Prostate gland (tissue), 2 donors: ENCODE results near the gene FBXO15. TPM values are rescaled to one million over a fixed set of nuclear protein-coding genes. Genes with fewer than 3 reads are reported as not detected.

Source experiments
- DNase-seq: peaks from one replicate; pipeline ENCODE4 v3.0.0-alpha.2; 2019; ENCODE audit warnings: low spot score
- H3K27ac ChIP-seq, 2 donors: fragments of 200-600 bp; sonication (generic); 2 replicates each; pipeline ENCODE4 v1.5.1; 2017 to 2019
- H3K27me3 ChIP-seq: fragments of 200-600 bp; sonication (generic); replicated peaks from 2 replicates; pipeline ENCODE4 v1.5.1; 2019; ENCODE audit not compliant: insufficient read depth
- H3K36me3 ChIP-seq, 2 donors: fragments of 200-600 bp; sonication (generic); 1 replicate in 1 of 2; 2 replicates in 1 of 2; pipeline versions ENCODE4 v1.5.1 to v1.8.1; 2017 to 2019
- H3K4me1 ChIP-seq: fragments of 200-600 bp; sonication (generic); replicated peaks from 2 replicates; pipeline ENCODE4 v1.5.1; 2019
- H3K4me3 ChIP-seq, 2 donors: fragments of 200-600 bp; sonication (generic); 2 replicates each; pipeline ENCODE4 v1.5.1; 2017 to 2019
- H3K9me3 ChIP-seq: fragments of 200-600 bp; sonication (generic); 2 replicates; pipeline ENCODE4 v1.5.1; 2017
- CTCF ChIP-seq, 4 experiments: fragments of 200-600 bp in 2 of 4; fragments of 450-650 bp in 2 of 4; sonication (generic) in 2 of 4; IDR thresholded peaks; 1 replicate in 3 of 4; 2 replicates in 1 of 4; pipeline ENCODE4 v1.5.1; 2016 to 2019; ENCODE audit warnings: antibody characterized with exemption in 4 of 4, mild to moderate bottlenecking in 2 of 4, moderate library complexity in 2 of 4
- POLR2A ChIP-seq: fragments of 450-650 bp; IDR thresholded peaks from one replicate; pipeline ENCODE4 v1.6.1; 2016; ENCODE audit warnings: antibody characterized with exemption, mild to moderate bottlenecking
- POLR2AphosphoS5 ChIP-seq: sonication (generic); formaldehyde crosslinking; IDR thresholded peaks from one replicate; pipeline ENCODE4 v1.6.1; 2017; ENCODE audit warnings: antibody characterized with exemption
- WGBS: methylation state at CpG from one replicate; pipeline ENCODE4 v1.1.5; 2018; 5-methylcytosine and 5-hydroxymethylcytosine counted together
- intact Hi-C: fragments of 100-400 bp; cut with DNase I; formaldehyde crosslinking; loops from one replicate; pipeline ENCODE4 v1.14.2; 2022
- total RNA-seq, 2 donors: library from RNA; depleted of rRNA; stranded (reverse); fragments of >200 nt; gene quantifications; one replicate each; pipeline ENCODE4 v1.1.0, GENCODE V29; 2016

Gene FBXO15
- total RNA-seq, 2 donors from 2014 or later, result 4.2 to 7.8 TPM

DNA sequence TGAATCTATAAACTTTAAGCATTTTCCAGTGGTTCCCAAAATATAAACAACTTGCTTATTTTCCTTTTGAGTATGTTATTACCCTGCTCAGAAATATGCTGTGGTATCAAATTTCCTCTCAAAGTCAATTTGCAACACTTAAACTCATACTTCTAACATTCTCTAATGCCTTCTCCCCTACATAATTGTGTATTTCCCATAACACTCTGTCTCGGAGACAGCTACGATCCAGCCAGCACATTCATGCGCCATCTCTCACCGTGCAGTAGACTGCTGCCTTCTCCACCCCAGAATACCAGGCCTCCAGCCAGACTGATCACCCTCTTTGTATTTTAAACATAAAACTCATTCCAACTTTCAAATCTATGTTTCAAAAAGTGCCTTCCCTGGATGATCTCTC, 42.5 kb upstream of the FBXO15 start:
- no peaks in the 10 kb centered on the region for H3K36me3 ChIP-seq
- H3K27ac ChIP-seq, result no peak overlapping the region
- H3K27me3 ChIP-seq, result no peaks in the 10 kb centered on the region
- H3K4me1 ChIP-seq, result no peaks in the 10 kb centered on the region
- TF ChIP-seq CTCF (IDR thresholded peaks at IDR 0.05) (no peak), POLR2AphosphoS5 (no peak), POLR2A (no peak)
- 60% methylated on average over 4 of the region's 4 CpGs for WGBS
- no peaks in the 10 kb centered on the region for H3K9me3 ChIP-seq
- no peak overlapping the region for H3K4me3 ChIP-seq
- no peak for DNase-seq
- intact Hi-C loops, result loop anchor here (10.0 kb wide), 1 partner anchor 365 kb away; no protein-coding TSS in a partner anchor

- Histone ChIP-seq H3K27me3 (no peaks in the 10 kb centered on the region), H3K4me1 (no peaks in the 10 kb centered on the region), H3K27ac (no peak overlapping the region), H3K9me3 (no peaks in the 10 kb centered on the region), H3K36me3 (no peaks in the 10 kb centered on the region), H3K4me3 (no peak overlapping the region)
- TF ChIP-seq POLR2AphosphoS5, result no peak
- no peak for TF ChIP-seq POLR2A
- no peak for TF ChIP-seq CTCF (IDR thresholded peaks at IDR 0.05)
- WGBS, result 87% methylated on average over 3 of the region's 3 CpGs
- DNase-seq, result no peak
- intact Hi-C loops, result no loop called here
Measured at GRCh38 chr18:74186661-74187060, 39.0 kb upstream of the FBXO15 start.

DNA sequence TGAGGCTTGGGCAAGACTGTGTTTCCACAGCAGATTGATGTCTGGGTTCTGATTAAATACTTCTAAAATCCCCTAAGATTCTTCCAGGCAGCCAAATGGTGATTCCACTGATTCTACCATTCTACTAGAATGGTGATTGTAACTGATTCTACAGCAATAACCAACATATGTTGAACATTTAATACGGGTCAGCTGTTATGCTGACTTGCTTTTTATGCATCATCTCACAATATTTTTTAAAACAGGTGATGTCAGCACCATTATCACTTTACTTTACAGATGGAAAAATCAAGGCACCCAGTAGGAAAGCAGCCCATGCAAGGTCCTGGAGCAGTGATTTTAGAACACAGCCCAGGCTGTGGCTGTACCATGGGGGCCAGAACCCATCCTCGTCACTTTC, 38.2 kb upstream of the FBXO15 start:
- 84% methylated on average over 2 of the region's 2 CpGs for WGBS
- H3K9me3 ChIP-seq, result no peaks in the 10 kb centered on the region
- no peak overlapping the region for H3K4me3 ChIP-seq
- no peak for DNase-seq
- H3K27ac ChIP-seq, result no peak overlapping the region
- no peaks in the 10 kb centered on the region for H3K36me3 ChIP-seq
- no peaks in the 10 kb centered on the region for H3K27me3 ChIP-seq
- intact Hi-C loops, result no loop called here
- TF ChIP-seq CTCF (IDR thresholded peaks at IDR 0.05) (no peak), POLR2AphosphoS5 (no peak), POLR2A (no peak)
- no peaks in the 10 kb centered on the region for H3K4me1 ChIP-seq

DNA sequence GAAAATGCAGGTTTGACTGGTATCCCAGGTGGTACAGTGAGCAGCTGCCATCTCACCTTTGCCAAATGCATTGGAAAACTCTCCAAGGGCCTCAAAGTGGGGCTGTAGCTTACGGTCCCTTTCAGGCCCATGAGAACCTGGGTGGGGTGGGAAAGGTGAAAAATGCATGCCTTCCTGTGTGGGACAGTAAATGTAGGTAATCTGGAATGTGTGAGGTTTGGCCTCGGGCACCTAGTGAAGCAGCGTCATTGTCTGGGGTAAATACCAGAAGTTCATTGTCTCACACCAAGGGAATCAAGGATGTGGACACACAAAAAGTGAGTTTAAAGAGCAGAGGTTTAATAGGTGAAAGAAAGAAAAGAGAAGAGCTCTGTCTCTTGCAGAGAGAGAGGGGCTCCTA, 37.2 kb upstream of the FBXO15 start:
- no peak for DNase-seq
- Histone ChIP-seq H3K27ac (no peak overlapping the region), H3K4me1 (no peaks in the 10 kb centered on the region), H3K36me3 (no peaks in the 10 kb centered on the region), H3K9me3 (no peaks in the 10 kb centered on the region), H3K27me3 (no peaks in the 10 kb centered on the region), H3K4me3 (no peak overlapping the region)
- intact Hi-C loops, result no loop called here
- WGBS, result 58% methylated on average over 3 of the region's 3 CpGs
- TF ChIP-seq CTCF (IDR thresholded peaks at IDR 0.05) (no peak), POLR2A (no peak), POLR2AphosphoS5 (no peak)

DNA sequence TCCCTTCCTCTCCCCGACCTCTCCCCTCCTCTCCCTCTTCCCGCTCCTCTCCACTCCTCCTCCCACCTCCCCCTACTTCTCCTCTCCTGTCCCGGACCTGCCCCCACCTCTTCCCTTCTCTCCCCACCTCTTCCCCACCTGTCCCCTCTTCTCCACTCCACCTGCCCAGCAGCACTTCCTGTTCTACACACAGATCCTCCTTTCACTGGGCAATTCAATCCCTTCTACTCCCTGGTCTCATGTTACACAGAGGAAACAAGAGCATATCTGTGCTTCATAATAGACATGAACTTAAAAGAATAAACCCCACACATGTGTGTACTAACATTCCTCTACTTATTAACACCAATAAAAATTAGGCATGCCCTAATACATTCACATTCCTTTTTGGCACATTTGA, 35.5 kb upstream of the FBXO15 start:
- Histone ChIP-seq H3K27ac (no peak overlapping the region), H3K27me3 (no peaks in the 10 kb centered on the region), H3K4me3 (no peak overlapping the region), H3K36me3 (no peaks in the 10 kb centered on the region), H3K9me3 (no peaks in the 10 kb centered on the region), H3K4me1 (no peaks in the 10 kb centered on the region)
- DNase-seq, result no peak
- intact Hi-C loops, result no loop called here
- TF ChIP-seq POLR2A, result no peak
- no peak for TF ChIP-seq POLR2AphosphoS5
- no peak for TF ChIP-seq CTCF (IDR thresholded peaks at IDR 0.05)
- 31% methylated on average over 3 of the region's 3 CpGs for WGBS
